ENCODE measurements around the gene EDEM3. TPM values are rescaled to one million over a fixed set of nuclear protein-coding genes. Genes with fewer than 3 reads are reported as not detected.
A peak's percentile ranks its signal among the peaks of the same experiment; 100 is the strongest.

EDEM3 gene
- total and polyA plus RNA-seq, 9 of the 15 experiments (the other 6 are each of a cell fraction or from before 2014, with no cell fraction given) = 15.8 to 46.6 (median 28.0) TPM

GRCh38 chr1:184755226-184756065, 788 bp upstream of the EDEM3 start (continued):
- TF ChIP-seq BHLHE40 (IDR thresholded peaks at IDR 0.05; ENCODE audit: low read length) (no peak), BRF1 (IDR thresholded peaks at IDR 0.05; ENCODE audit: borderline replicate concordance, extremely low read depth, insufficient read length) (no peak), POLR3G (IDR thresholded peaks at IDR 0.05; ENCODE audit: extremely low read depth, insufficient read length, insufficient replicate concordance) (no peak), ZBTB1 (CRISPR knock-in tag; IDR thresholded peaks at IDR 0.05; ENCODE audit: borderline replicate concordance, low read depth) (no peak), ZNF830 (CRISPR knock-in tag; IDR thresholded peaks at IDR 0.05) (no peak), ZNF407 (IDR thresholded peaks at IDR 0.05; ENCODE audit: low read depth) (no peak), RBM39 (optimal IDR thresholded peaks at IDR 0.05; ENCODE audit: low read depth, low read length) (no peak), HDAC2 (IDR thresholded peaks at IDR 0.05) (peak; percentile 71), SIN3B (IDR thresholded peaks at IDR 0.05; ENCODE audit: low read depth) (no peak), ZNF311 (CRISPR knock-in tag; IDR thresholded peaks at IDR 0.05) (no peak), CAMTA2 (CRISPR knock-in tag; conservative IDR thresholded peaks at IDR 0.05) (0 out of 2 replicates have a peak, but pooled peaks have one; percentile 30), CHD2 (IDR thresholded peaks at IDR 0.05; ENCODE audit: low read depth, low read length) (no peak)
- TF ChIP-seq, protein P1, sequence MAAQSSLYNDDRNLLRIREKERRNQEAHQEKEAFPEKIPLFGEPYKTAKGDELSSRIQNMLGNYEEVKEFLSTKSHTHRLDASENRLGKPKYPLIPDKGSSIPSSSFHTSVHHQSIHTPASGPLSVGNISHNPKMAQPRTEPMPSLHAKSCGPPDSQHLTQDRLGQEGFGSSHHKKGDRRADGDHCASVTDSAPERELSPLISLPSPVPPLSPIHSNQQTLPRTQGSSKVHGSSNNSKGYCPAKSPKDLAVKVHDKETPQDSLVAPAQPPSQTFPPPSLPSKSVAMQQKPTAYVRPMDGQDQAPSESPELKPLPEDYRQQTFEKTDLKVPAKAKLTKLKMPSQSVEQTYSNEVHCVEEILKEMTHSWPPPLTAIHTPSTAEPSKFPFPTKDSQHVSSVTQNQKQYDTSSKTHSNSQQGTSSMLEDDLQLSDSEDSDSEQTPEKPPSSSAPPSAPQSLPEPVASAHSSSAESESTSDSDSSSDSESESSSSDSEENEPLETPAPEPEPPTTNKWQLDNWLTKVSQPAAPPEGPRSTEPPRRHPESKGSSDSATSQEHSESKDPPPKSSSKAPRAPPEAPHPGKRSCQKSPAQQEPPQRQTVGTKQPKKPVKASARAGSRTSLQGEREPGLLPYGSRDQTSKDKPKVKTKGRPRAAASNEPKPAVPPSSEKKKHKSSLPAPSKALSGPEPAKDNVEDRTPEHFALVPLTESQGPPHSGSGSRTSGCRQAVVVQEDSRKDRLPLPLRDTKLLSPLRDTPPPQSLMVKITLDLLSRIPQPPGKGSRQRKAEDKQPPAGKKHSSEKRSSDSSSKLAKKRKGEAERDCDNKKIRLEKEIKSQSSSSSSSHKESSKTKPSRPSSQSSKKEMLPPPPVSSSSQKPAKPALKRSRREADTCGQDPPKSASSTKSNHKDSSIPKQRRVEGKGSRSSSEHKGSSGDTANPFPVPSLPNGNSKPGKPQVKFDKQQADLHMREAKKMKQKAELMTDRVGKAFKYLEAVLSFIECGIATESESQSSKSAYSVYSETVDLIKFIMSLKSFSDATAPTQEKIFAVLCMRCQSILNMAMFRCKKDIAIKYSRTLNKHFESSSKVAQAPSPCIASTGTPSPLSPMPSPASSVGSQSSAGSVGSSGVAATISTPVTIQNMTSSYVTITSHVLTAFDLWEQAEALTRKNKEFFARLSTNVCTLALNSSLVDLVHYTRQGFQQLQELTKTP (IDR thresholded peaks at IDR 0.05; ENCODE audit: low read depth in 1 of 2, partially characterized antibody in 2 of 2) = peak in 1 of 2 experiments; percentile 39
- TF ChIP-seq, protein P2, sequence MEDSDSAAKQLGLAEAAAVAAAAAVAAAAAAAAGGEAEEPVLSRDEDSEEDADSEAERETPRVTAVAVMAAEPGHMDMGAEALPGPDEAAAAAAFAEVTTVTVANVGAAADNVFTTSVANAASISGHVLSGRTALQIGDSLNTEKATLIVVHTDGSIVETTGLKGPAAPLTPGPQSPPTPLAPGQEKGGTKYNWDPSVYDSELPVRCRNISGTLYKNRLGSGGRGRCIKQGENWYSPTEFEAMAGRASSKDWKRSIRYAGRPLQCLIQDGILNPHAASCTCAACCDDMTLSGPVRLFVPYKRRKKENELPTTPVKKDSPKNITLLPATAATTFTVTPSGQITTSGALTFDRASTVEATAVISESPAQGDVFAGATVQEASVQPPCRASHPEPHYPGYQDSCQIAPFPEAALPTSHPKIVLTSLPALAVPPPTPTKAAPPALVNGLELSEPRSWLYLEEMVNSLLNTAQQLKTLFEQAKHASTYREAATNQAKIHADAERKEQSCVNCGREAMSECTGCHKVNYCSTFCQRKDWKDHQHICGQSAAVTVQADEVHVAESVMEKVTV (CRISPR knock-in tag; IDR thresholded peaks at IDR 0.05) = 0 out of 2 replicates have a peak, but pooled peaks have one; percentile 24

Data from K562 (cell line).